Left kidney (tissue), 2 donors: ENCODE measurements around the gene ZFAND3. TPM values are rescaled to one million over a fixed set of nuclear protein-coding genes. Genes with fewer than 3 reads are reported as not detected.

ENCODE experiments used
- DNase-seq: peaks from one replicate; pipeline ENCODE4 v3.0.0-alpha.2; 2013
- polyA plus RNA-seq: library from polyadenylated mRNA; unstranded; fragments of 120-200 nt; gene quantifications from one replicate; pipeline ENCODE4 v1.2.1, GENCODE V29; 2013; ENCODE audit not compliant: insufficient read length

The ZFAND3 gene
- polyA plus RNA-seq, 1 donor = 150 TPM

DNA sequence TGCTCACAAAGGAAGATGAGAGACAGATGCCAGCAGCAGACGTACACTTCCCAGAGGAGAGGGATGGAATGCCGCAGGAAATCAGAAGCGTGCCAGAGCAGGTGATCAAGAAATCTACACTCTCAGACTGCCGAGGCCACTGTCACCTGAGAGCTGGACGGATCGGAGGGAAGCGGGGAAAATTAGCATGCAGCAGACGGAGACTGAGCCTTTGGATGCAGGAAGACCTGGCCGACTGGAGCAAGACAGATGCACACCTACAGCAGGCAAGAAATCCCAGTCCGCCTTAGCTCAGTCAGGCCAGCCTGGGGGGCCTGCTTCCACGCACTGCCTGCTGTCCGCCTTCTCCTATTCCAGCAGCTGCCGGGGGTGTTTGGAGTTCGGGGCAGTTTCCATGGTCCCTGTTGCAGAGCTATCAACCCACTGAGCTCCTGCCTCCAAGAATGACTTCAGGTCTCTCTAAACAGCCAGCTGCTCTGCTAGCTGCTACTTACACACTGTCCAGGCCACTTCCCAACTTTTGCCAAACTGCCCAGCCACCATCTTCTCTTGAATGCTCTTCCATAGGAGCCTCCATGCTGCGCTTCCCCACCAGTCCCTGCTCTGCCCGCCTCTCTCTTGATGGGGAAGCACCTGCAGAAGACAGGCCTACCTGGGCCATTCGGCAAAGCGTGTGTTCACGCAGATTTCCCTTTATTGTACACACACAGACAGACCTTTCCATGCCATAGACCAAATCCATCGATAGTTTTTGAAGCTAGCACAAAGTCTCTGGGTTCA, 368.5 kb downstream of the ZFAND3 start:
- no peak for DNase-seq

DNA sequence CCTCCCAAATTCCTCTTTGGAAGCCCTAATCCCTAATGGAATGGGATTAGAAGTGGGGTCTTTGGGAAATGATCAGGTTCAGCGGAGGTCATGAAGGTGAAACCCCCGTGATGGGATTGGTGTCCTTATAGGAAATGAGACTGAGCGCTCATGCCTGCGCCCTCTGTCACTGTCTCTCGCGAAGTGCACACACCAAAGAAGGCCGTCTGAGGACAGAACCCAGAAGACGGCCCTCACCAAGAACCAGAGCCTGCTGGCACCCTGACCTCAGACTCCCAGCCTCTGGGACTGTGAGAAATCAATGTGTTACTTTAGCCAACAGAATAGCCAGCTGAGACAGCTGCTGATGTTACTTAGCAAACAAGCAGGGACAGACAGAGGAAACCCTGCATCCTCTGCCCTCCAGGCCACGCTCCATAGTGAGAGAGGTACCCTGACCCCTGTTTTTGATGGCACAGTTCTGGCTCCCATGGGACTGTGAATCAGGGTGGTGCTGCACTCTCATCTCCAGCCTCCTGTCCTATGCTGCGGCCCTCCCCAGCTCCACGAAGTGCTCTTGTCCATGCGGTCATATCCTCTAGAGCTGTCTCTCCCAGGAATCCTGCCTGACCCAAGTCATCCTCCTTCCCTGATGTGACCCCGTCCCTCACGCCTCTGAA, 369.3 kb downstream of the ZFAND3 start:
- DNase-seq = no peak

DNA sequence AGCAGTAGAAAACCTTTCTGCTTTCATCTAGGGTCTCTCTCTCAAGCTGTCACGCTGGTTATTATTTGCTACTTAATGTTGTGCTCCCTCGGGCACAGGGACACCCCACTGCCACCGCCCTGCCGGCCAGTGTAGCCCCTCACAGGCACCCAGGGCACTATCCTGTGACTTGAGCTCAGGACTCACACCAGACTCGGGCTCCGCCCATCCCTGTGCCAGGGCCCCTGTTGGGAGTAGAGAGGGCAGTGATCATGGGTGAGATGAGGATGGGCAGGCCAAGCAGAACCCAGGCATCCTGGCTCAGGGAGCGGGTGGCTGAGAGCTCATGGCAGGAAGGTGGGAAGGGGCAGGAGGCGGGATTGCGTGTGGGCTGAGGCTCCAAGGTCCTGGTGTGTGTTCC, 371.9 kb downstream of the ZFAND3 start:
- DNase-seq = no peak

DNA sequence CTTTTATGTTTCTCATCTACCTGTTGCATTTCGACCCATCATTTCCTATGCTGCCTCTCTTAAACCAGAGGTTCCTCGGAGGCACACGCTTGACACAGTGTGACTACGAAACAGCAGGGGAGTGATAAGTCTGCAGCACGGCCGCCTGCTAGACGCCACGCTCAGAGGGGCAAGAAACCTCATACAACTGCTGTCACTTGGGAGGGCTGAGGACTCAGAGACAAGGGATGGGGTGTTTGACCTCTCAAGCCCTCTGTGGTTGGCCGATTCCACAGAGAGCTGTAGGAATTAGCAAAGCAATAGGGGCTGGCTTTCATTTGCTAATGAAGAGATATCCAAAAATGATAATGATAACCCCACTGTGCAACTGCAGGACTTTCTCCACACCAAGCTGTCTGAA, 372.5 kb downstream of the ZFAND3 start:
- DNase-seq = no peak

DNA sequence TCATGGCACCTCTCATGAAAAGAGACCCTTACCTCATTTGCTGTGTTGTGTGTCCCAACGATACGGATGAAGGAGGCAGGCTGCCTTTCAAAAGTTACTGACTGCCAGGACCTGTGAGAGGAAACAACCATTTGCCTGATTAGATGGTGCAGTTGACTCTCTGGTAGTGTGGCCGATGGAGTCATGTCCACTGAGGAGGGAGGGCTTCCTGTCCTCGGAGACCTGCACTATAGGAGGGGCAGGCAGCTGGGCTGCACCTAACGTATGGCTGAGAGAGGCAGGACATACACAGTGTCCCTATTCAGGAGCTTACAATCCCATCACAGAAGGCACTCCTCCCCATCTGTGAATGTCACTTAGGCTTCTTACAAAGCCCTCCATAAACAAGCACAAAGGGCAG, 373.0 kb downstream of the ZFAND3 start:
- DNase-seq = no peak

DNA sequence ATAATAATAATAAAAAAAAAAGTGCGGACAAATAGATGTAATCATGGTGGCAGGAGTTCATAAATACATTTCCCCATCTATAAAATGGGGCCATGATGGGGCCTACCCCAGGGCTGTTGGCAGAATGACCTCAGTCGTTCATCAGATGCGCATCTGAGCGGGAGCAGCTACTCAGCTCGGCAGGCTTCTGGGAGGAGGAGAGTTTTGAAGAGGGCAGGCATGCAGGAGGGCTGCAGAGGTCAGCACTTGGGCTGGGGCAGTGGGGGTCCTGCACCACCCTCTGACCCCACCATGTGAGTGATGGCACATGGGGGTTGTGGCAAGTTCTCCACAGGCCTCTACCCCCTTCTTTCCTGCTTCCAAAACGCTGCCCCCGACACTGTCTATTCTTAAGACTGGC, 373.5 kb downstream of the ZFAND3 start:
- DNase-seq = no peak

DNA sequence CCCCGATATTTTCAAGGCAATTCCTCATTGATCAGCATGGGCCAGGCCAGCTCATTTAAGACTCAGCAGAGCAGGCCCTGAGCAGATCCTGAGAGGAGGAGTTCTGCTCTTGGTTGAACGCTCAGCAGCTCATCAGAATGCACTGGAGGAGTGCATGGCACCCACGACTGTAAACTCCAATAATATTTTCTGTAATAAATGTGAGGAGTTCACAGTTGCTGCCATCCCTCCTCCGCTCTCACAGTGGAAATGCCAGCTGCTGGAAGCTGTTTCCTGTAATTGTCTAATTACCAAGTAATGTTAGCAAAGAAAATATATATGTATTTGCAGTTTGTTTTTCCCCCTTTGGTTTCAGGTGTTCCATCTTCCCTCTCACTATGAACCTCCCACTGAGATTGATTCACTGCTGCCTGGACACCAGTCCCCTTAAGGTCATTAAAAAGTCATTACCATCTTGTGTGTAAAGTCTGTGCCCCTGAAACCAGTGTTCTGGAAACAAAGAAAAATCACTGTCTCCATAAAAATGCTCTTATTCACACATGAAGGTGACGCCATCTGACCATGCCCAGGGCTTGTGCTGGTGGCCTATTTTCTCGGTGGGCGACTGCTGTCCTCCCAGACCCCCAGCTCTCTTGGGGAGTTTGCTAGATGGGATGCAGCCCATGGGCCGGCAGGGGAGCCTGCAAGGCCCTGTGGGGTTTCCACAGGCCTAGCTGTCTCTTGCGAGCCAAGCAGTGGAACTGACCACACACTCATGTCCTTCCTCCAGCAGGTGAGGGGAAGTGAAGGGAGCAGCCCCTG, 374.2 kb downstream of the ZFAND3 start:
- DNase-seq = no peak

DNA sequence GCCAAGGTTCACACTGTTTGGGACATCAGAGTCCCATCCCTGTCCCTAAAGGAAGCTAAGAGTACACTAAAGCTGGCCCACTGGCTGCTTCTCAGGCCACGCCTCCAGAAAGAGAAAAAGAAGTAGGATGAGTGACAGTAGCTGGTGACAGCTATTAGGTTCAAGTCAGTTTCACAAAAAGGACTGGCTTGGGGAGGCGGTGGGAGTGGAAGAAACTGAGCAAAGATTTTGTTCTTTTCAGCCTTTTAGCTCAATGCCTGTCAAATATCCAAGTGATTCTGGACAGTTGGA, 374.7 kb downstream of the ZFAND3 start:
- DNase-seq = no peak

DNA sequence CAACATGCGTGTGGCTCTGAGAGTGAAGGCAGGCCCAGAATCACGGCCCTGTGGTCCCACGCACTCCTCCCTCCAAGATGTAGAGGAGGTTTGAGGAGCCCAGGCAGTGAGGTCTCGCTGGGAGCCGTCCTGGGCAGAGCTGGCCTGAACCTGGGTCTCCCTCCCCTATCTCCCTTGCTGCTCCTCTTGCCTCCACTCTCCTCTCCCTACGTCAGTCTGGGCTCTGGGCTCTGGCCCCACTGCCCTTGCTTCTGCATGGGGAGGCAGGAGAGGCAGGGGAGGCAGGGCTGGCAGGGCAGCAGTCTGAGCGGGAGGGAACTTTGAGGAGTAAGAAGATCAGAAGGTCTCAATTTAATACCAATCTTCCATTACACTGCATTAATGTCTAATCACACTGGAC, 375.1 kb downstream of the ZFAND3 start:
- no peak for DNase-seq

DNA sequence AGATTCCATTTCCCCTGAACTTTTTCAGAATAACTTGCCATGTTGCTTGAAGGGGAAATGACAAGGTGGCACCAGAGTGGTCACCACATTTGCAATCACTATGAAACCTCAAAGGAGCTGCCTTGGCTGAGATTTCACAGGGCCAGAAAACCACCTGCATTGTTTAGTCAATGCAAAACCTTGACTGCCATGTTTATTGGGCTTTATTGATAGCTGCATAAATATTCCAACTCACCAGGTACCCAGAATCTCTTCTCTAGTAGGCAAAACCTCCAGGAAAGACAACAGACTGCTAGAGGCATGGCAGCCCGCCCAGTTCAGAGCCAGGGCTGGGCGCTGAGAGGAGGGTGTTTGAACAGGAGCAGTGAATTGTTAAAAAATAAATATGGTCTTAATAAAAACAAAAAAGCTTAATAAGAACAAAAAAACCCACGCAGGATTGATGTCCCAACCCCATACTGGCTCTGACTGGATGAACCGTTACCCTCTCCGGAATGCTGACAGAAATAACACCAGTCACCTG, 375.6 kb downstream of the ZFAND3 start:
- no peak for DNase-seq

DNA sequence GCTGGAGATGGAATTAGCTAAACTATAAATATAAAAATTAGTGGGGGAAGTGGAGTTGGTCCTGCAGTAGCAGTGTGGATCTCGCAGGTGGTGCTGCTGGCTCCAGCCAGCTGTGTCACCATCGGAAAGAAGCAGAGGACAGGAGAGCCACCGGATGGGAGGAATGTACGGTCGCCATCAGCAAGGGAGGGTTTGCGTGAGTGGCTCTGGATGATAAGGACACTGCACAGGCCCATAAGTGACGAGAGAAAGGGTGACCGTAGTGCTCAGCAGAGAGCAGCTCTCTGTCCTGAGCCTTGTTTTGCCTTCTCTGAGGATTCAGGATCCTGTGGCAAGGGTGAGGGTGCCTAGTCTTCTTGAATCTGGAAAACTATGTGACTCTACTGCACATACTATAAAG, 378.7 kb downstream of the ZFAND3 start:
- no peak for DNase-seq

Other genes with a start within 250 kb of the ZFAND3 start
- gene MDGA1, start 121.8 kb upstream of the ZFAND3 start, polyA plus RNA-seq = 4.4 TPM